ENCODE results near the gene NEIL1. TPM values are rescaled to one million over a fixed set of nuclear protein-coding genes. Genes with fewer than 3 reads are reported as not detected.

NEIL1 gene
- polyA plus RNA-seq, 1 experiment: 4.7 TPM

DNA sequence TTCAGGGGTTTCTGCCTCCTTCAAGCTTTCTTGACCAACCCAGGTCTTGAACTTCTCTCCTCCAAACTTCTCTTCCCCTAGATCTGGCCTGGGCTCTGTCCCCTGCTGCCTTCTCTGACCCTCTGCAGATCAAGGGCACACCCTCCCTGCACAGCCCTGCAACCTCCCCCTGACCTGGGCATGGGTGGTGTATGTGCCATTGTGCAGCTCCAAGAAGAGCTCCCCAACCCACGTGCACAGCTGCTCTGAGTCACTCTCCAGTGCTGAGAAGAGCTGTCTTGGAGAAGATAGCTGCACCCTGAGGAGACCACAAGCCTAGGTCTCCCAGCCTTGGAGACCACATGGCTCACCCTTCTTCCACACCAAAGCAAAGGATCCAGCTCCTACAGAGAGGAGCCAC, 13.6 kb downstream of the NEIL1 start:
- no peaks in the 10 kb centered on the region for H3K27me3 ChIP-seq (ENCODE audit: control insufficient read depth, insufficient read depth, low read length)
- DNase-seq (ENCODE audit: low read depth): no peak
- ChIA-PET CTCF (no interaction called here), POLR2A (no interaction called here)
- peaks cover 46% of the 10 kb centered on the region for H3K36me3 ChIP-seq (ENCODE audit: control insufficient read depth, insufficient read depth, low read length)
- H3K4me3 ChIP-seq (ENCODE audit: low read depth, low read length): no peak overlapping the region
- TF ChIP-seq CTCF (IDR thresholded peaks at IDR 0.05; ENCODE audit: insufficient read depth, low read depth, low read length): no peak

DNA sequence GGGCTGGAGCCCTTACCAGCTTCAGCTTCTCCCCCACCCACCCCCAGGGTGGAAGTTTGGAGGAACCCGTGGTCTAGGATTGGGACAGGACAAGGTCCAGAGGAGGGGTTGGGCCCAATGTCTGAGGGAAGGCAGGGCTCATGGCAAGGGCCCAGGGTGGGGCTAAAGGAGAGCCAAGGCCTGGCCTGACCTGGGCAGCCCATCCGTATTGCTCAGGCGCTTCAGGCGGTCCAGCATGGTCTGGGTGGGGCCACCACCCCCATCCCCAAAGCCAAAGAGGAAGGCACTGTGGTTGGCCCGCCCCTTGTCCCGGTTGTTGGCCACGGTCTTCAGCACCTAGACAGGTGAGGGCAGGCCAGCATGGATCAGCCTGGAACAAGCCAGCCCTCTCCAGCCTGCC, 14.0 kb downstream of the NEIL1 start:
- Histone ChIP-seq H3K27me3 (ENCODE audit: control insufficient read depth, insufficient read depth, low read length) (no peaks in the 10 kb centered on the region), H3K36me3 (ENCODE audit: control insufficient read depth, insufficient read depth, low read length) (peaks cover 46% of the 10 kb centered on the region), H3K4me3 (ENCODE audit: low read depth, low read length) (no peak overlapping the region)
- DNase-seq (ENCODE audit: low read depth): no peak
- TF ChIP-seq CTCF (IDR thresholded peaks at IDR 0.05; ENCODE audit: insufficient read depth, low read depth, low read length): no peak
- ChIA-PET CTCF (no interaction called here), POLR2A (no interaction called here)

- Histone ChIP-seq H3K27me3 (ENCODE audit: control insufficient read depth, insufficient read depth, low read length) (no peaks in the 10 kb centered on the region), H3K36me3 (ENCODE audit: control insufficient read depth, insufficient read depth, low read length) (peaks cover 45% of the 10 kb centered on the region), H3K4me3 (ENCODE audit: low read depth, low read length) (no peak overlapping the region)
- no peak for TF ChIP-seq CTCF (IDR thresholded peaks at IDR 0.05; ENCODE audit: insufficient read depth, low read depth, low read length)
- no peak for DNase-seq (ENCODE audit: low read depth)
- CTCF ChIA-PET: no interaction called here
- POLR2A ChIA-PET: interaction anchor here (0.6 kb wide), 1 partner anchor 13 kb away, joined by 3 read pairs; no protein-coding TSS in a partner anchor
These were observed 14.6 kb downstream of the NEIL1 start for GRCh38 chr15:75361361-75361988.

DNA sequence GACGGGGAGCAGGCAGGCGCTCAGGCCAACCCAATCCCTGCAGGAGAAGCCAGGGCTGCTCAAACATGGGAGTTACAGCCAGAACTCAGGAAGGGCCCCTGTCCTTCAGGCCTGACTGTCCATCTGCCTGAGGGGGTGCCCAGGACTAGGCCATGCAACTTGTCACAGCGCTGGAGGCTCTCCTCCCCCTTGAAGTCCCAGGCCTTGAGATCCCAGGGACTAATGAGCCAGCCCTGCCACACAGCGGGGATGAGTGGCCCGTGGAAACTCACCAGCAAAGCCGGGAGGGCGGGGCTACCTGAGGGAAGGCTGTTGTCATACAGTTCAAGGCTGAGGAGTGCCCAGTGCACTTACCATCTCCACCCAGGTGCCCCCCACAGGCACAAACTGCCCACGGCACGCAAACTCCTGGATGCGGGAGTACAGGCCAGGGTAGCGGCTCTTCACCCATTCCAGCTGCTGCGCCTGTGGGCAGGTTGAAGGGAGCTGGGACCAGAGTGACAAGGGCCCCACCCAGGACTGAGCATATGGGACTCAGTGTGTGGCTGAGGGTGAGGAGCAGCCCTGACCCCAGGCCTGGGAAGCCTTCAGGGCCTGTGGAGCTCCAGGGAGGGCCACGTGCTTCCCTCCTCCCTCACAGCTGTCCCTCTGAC, 15.3 kb downstream of the NEIL1 start:
- CTCF ChIA-PET: no interaction called here
- POLR2A ChIA-PET: interaction anchor here (0.6 kb wide), 1 partner anchor 14 kb away, joined by 3 read pairs; no protein-coding TSS in a partner anchor
- TF ChIP-seq CTCF (IDR thresholded peaks at IDR 0.05; ENCODE audit: insufficient read depth, low read depth, low read length): no peak
- no peak for DNase-seq (ENCODE audit: low read depth)
- peaks cover 46% of the 10 kb centered on the region for H3K36me3 ChIP-seq (ENCODE audit: control insufficient read depth, insufficient read depth, low read length)
- no peak overlapping the region for H3K4me3 ChIP-seq (ENCODE audit: low read depth, low read length)
- no peaks in the 10 kb centered on the region for H3K27me3 ChIP-seq (ENCODE audit: control insufficient read depth, insufficient read depth, low read length)

GRCh38 chr15:75362642-75363249, 15.9 kb downstream of the NEIL1 start:
- POLR2A ChIA-PET: no interaction called here

More at GRCh38 chr15:75362642-75363249, 15.9 kb downstream of the NEIL1 start:
- CTCF ChIA-PET: no interaction called here
- no peak for TF ChIP-seq CTCF (IDR thresholded peaks at IDR 0.05; ENCODE audit: insufficient read depth, low read depth, low read length)
- H3K4me3 ChIP-seq (ENCODE audit: low read depth, low read length): no peak overlapping the region
- peaks cover 46% of the 10 kb centered on the region for H3K36me3 ChIP-seq (ENCODE audit: control insufficient read depth, insufficient read depth, low read length)
- DNase-seq (ENCODE audit: low read depth): no peak
- no peaks in the 10 kb centered on the region for H3K27me3 ChIP-seq (ENCODE audit: control insufficient read depth, insufficient read depth, low read length)

Data from BJ (cell line).